Measurements from ENCODE around the gene PTX4. TPM values are rescaled to one million over a fixed set of nuclear protein-coding genes. Genes with fewer than 3 reads are reported as not detected.
A peak's percentile ranks its signal among the peaks of the same experiment; 100 is the strongest.

Gene PTX4
- total RNA-seq, 8 experiments from 2014 or later = 0.11 to 0.46 (median 0.16) TPM; not detected in 4

DNA sequence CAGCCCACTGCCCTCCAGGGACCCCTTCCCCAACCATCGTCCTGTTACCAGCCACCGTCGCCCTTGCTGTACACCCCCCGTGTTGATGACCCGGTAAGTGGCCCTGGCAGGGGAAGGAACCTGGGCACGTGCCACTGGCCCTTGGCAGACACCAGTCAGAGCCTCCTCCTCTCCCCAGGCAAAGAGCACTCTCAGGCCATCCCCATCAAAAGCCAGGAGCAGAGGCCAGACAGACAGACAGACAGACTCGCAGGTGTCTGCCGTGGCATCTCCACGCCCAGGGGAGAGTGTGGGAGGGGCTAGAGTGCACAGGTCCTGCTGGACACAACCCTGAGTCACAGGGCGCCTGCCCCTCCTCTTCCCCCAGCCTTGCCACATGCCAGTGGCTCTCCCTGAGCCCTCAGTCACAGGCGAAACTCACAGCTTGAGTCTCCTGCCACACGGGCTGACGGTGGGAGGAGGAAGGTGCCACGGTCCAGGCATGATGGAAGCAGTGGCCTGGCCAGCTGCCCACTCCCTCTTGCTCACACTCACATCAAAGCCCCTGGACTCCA is 21.7 kb downstream of the PTX4 start:
- no peaks in the 10 kb centered on the region for H3K4me1 ChIP-seq (replicated peaks in 1 of 2)
- no peak overlapping the region for H3K4me3 ChIP-seq
- ATAC-seq (replicated peaks in 6 of 8) = peak in 2 of 8 experiments; percentile 35 to 55
- H3K27ac ChIP-seq = no peak overlapping the region
- in situ Hi-C loops (cut with MboI; ENCODE audit: low pct_unique_long_range_greater_than_20kb in 2 of 9, low sequenced_read_pairs in 9 of 9, unreplicated experiment in 9 of 9) = no loop called here
- WGBS, 10 experiments = 70 to 100% (median 83%) methylated on average over 1 to 4 of the region's 14 CpGs; no CpG with 5 or more reads in 6 of the 10 experiments

DNA sequence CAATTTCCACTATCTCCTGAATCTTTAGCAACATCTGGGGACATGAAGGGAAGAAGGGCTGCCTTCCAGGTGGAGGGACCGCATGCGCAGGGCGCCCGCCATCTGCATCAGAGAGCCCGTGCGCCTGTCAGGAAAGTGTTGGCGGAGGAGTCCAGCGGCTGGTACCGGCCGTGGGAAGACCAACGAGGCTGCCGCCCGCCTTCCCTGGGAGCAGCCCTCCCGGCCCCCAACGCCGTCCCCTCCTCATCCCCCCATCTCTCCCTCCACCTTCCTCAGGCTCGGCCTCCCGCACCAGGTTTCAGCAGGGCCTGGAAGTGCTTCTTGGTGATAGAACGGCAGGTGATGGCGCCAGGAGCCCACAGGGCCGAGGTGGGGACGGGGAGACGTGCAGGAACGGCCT is 22.7 kb downstream of the PTX4 start:
- 53 to 100% methylated on average over 1 to 3 of the region's 24 CpGs; no CpG with 5 or more reads in 8 of the 10 experiments for WGBS, 10 experiments

DNA sequence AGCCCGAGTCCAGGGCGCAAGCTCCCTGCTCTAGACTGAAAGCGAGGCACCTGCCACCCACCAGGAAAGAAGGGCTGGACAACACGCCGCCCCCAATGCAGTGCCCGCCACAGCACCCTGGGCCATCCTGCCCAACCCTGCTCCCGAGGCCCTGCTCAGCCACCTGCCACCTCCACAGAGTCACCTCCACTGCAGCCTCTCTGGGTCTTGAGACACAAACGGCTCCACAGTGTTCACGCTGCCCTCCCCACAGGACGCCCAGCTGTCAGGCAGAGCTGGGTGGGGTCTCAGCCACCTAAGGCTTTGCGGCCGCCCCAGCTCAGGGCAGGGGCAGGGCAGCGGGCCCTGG is 23.2 kb downstream of the PTX4 start:
- in situ Hi-C loops (cut with MboI; ENCODE audit: low pct_unique_long_range_greater_than_20kb in 2 of 9, low sequenced_read_pairs in 9 of 9, unreplicated experiment in 9 of 9) = no loop called here
- Histone ChIP-seq H3K4me1 (replicated peaks in 1 of 2) (no peaks in the 10 kb centered on the region), H3K27ac (no peak overlapping the region), H3K4me3 (no peak overlapping the region)
- no peak for ATAC-seq (replicated peaks in 6 of 8)
- 67% methylated on average over 3 of the region's 13 CpGs; no CpG with 5 or more reads in 9 of the 10 experiments for WGBS, 10 experiments

More for the DNA sequence above, 22.7 kb downstream of the PTX4 start:
- Histone ChIP-seq H3K27ac (no peak overlapping the region), H3K4me1 (replicated peaks in 1 of 2) (no peaks in the 10 kb centered on the region), H3K4me3 (no peak overlapping the region)
- in situ Hi-C loops (cut with MboI; ENCODE audit: low pct_unique_long_range_greater_than_20kb in 2 of 9, low sequenced_read_pairs in 9 of 9, unreplicated experiment in 9 of 9) = no loop called here
- ATAC-seq (replicated peaks in 6 of 8) = no peak

DNA sequence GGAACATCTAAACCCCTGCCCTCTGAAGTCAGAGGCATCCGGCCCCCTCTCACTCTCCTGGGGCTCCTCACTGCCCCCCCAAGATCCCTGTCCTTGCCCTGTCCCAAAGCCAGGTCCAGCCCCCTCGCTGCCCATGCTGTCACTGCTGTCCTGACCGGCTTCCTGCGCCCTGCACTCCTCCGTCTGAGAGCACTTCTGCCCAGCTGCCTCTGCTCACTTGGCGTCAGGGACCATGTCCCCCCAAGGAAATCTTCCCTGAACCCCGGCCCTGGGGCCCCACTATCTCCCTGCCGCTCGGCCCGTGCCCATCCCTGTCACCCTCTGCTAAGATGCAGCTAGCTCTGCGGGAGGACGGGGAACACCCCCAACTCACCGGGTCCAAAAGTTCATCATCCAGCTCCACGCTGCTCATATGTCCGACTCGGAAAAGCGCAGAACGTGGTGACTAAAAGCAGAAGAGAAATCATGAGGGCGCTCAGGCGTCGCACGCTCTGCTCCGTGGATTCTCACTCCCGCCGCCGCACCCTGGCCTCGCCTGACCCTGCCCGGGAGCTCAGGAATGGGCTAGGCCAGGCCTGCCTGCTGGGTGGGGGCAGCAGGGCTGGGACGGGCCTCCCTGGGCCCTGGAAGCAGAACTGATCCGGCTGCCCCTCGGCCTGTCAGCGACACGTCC is 23.7 kb downstream of the PTX4 start:
- Histone ChIP-seq H3K27ac (no peak overlapping the region), H3K4me1 (replicated peaks in 1 of 2) (no peaks in the 10 kb centered on the region), H3K4me3 (no peak overlapping the region)
- WGBS, 10 experiments = 80 to 100% (median 88%) methylated on average over 1 to 4 of the region's 33 CpGs; no CpG with 5 or more reads in 6 of the 10 experiments
- no peak for ATAC-seq (replicated peaks in 6 of 8)
- in situ Hi-C loops (cut with MboI; ENCODE audit: low pct_unique_long_range_greater_than_20kb in 2 of 9, low sequenced_read_pairs in 9 of 9, unreplicated experiment in 9 of 9) = no loop called here

DNA sequence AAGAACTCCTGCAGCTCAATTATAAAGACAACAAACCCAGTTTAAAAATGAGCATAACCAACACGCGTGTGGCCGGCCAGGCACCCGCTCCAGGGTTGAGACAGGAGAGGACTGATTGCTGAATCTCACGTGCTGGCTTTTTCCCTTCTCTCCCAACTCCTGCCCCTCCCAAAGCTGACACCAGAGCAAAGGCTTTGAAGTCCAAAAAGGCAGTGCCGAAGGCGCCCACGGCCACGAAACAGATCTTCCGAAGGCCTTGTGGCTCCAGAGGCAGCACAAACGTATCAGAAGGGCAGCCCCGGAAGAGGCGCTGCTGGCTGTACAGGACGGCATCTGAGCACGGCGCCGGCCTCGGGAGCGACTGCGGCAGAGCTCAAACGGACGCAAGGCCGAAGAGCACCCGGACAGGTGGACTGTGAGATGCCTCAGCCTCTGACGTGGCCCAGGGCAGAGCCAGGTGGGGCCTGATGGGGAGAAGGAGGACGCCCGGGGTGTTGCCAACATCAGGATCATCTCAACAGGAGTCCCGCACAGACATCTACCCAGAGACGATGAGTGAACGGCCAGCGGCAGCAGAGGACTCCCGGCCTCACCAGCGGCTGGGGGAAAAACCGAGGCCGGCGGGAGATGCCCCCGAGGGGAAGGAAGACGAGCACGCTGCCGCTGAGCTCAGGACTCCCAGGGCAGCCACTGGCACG is 24.4 kb downstream of the PTX4 start:
- in situ Hi-C loops (cut with MboI; ENCODE audit: low pct_unique_long_range_greater_than_20kb in 2 of 9, low sequenced_read_pairs in 9 of 9, unreplicated experiment in 9 of 9) = no loop called here
- Histone ChIP-seq H3K4me1 (replicated peaks in 1 of 2) (no peaks in the 10 kb centered on the region), H3K27ac (no peak overlapping the region), H3K4me3 (no peak overlapping the region)
- ATAC-seq (replicated peaks in 6 of 8) = peak in 1 of 8 experiments; percentile 24
- 60 to 100% (median 87%) methylated on average over 1 to 15 of the region's 41 CpGs; no CpG with 5 or more reads in 1 of the 10 experiments for WGBS, 10 experiments

DNA sequence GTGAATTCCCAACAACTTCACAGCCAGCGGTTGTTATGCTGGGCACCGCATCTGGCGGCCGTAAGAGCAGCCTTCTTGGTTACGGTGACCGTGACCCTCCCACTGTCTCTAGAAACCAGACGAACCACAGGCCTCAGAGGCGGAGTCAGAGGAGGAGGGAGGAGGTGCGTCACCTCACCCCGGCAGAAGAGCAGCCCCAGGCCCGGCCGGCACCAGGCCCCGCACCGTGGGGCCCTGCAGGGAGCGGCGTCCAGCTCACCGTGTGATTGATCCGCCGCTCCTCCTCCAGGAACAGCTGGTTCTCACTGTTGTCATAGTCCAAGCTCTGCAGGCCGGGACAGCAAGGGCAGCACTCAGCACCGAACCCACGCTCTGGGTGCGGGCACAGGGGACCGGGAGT is 27.6 kb downstream of the PTX4 start:
- Histone ChIP-seq H3K4me1 (replicated peaks in 1 of 2) (no peaks in the 10 kb centered on the region), H3K27ac (no peak overlapping the region), H3K4me3 (no peak overlapping the region)
- peak in 2 of 8 experiments; percentile 16 to 26 for ATAC-seq (replicated peaks in 6 of 8)
- WGBS, 10 experiments = 80 to 92% methylated on average over 1 to 10 of the region's 24 CpGs; no CpG with 5 or more reads in 8 of the 10 experiments
- in situ Hi-C loops (cut with MboI; ENCODE audit: low pct_unique_long_range_greater_than_20kb in 2 of 9, low sequenced_read_pairs in 9 of 9, unreplicated experiment in 9 of 9) = no loop called here

DNA sequence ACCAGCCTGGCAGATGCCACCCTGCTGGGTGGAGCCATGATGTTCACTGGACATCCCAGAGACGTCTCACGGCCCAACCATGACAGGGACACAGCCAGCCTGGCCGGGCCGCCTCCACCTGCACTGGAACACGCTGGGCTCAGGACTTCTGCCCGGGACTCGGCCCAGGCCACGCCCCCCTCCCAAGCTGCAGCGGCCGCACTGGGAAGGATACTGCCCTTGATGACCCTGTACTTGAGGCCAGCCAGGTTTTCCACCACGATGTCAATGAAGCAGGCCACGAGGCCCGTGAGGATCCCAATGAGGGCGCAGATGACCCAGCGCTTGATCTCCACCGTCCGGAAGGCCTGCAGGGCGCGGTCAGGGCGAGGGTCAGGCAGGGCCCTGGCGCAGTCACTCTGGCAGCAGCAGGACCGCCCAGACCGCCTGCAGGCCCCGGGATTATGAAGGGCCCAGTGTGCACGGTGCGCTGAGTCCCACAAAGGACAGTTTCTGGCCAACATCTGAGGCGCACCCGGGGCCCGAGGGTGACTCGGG is 28.1 kb downstream of the PTX4 start:
- Histone ChIP-seq H3K4me1 (replicated peaks in 1 of 2) (no peaks in the 10 kb centered on the region), H3K4me3 (no peak overlapping the region), H3K27ac (no peak overlapping the region)
- in situ Hi-C loops (cut with MboI; ENCODE audit: low pct_unique_long_range_greater_than_20kb in 2 of 9, low sequenced_read_pairs in 9 of 9, unreplicated experiment in 9 of 9) = no loop called here
- WGBS, 10 experiments = 87 to 100% (median 100%) methylated on average over 2 to 6 of the region's 30 CpGs; no CpG with 5 or more reads in 7 of the 10 experiments
- peak in 1 of 8 experiments; percentile 19 for ATAC-seq (replicated peaks in 6 of 8)

DNA sequence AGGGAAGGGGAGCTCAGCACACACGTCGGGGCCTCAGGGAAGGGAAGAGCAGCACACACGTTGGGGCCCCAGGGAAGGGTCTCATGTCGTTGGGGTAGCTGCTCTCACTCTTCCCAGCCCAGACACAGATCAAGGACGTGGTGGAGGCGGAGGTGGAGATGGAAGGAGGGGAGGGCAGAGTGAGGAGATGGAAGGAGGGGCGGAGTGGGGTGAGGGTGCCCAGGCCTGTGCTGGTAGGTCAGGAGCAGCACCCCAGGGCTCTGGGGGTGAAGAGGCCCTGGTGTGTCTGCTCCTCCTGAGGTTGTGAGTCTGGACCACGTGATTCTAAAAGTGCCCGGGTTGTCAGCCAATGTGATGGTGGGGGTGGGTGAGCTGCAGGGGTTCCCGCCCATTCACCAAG is 28.8 kb downstream of the PTX4 start:
- no CpG with 5 or more reads among the region's 10 CpGs for WGBS, 10 experiments

DNA sequence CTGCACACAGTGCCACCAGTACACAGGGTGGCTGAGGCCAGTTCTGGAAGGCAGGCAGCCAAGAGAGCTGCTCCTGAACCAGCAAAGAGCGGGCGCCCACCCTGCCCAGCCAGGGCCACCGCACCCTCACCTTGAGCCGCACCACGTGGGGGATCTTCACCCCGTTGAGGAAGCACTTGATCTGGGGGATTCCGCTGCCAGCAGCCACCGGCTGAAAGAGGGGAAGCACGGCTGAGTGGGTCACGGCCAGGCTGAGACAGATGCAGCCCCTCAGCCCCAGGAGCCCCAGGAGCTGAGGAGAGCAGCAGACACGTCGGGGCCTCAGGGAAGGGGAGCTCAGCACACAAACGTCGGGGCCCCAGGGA is 29.8 kb downstream of the PTX4 start:
- ATAC-seq (replicated peaks in 6 of 8) = no peak
- H3K4me1 ChIP-seq (replicated peaks in 1 of 2) = no peaks in the 10 kb centered on the region
- in situ Hi-C loops (cut with MboI; ENCODE audit: low pct_unique_long_range_greater_than_20kb in 2 of 9, low sequenced_read_pairs in 9 of 9, unreplicated experiment in 9 of 9) = no loop called here
- H3K4me3 ChIP-seq = no peak overlapping the region
- H3K27ac ChIP-seq = no peak overlapping the region
- WGBS, 10 experiments = 72 to 87% (median 84%) methylated on average over 2 to 7 of the region's 14 CpGs; no CpG with 5 or more reads in 7 of the 10 experiments

More for the DNA sequence above, 28.8 kb downstream of the PTX4 start:
- peak in 1 of 8 experiments; percentile 12 for ATAC-seq (replicated peaks in 6 of 8)
- Histone ChIP-seq H3K4me1 (replicated peaks in 1 of 2) (no peaks in the 10 kb centered on the region), H3K4me3 (no peak overlapping the region), H3K27ac (no peak overlapping the region)
- in situ Hi-C loops (cut with MboI; ENCODE audit: low pct_unique_long_range_greater_than_20kb in 2 of 9, low sequenced_read_pairs in 9 of 9, unreplicated experiment in 9 of 9) = no loop called here

DNA sequence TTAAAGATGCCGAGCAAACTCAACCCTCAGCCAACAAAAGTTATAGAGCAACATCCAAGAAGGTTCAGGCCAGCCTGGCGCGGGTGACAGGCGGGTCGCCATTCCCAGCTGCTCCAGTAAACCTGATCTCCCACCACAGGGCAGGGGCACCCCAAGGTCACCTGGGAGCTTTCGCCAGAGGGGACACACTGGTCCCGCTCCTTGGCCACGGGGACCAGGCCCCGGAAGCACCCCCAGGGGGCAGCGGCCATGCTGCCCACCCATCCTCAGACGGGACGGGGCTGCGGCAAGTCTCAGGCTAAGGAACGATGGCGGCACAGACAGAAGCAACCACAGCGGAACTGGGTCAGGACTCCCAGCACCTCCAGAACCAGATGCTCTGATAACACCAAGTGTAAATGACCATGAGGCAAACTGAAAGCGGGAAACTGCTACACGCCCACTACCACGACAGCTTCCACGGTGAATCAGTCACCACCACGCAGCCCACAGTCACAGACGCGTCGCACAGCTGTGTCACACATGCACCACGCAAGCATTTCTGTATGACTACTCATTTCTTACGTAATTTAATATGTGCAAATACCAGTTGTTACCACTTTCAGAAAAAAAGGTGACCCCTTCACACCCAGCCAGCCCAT is 30.3 kb downstream of the PTX4 start:
- in situ Hi-C loops (cut with MboI; ENCODE audit: low pct_unique_long_range_greater_than_20kb in 2 of 9, low sequenced_read_pairs in 9 of 9, unreplicated experiment in 9 of 9) = no loop called here
- H3K27ac ChIP-seq = no peak overlapping the region
- H3K4me1 ChIP-seq (replicated peaks in 1 of 2) = no peaks in the 10 kb centered on the region
- no peak for ATAC-seq (replicated peaks in 6 of 8)
- 80 to 96% (median 89%) methylated on average over 1 to 11 of the region's 26 CpGs; no CpG with 5 or more reads in 6 of the 10 experiments for WGBS, 10 experiments
- no peak overlapping the region for H3K4me3 ChIP-seq

DNA sequence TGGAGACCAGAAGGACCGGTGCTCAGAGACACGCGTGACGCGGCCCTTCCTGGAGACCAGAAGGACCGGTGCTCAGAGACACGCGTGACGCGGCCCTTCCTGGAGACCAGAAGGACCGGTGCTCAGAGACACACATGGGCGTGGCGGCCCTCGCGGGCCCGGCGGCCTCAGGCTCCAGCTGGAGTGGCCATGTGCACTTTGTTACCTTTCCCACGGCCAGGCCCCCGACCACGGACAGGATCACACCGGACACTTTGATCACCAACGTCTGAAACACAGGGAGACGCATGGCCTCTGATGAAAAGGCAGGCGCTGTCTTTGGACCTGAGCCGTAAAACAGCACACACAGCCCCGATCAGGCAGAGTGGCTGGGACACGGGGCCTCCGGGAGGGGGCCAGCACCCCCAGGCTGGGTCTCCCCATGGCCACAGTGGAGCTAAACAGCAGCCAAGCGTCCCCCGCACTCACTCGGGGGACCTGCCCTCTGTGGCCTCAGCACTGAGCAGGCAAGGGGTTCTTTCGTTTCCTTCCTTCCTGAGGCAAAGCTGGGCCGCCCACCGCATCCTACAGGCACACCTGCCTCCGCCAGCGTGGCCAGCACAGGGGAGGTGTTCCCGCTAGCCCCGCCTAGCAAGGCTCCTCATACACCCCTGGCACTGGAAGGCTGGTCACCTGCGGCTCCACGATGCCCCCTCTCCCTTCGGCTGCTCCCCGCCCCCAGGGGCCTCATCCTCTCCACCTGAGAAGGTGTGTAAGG is 31.1 kb downstream of the PTX4 start:
- peak in 2 of 8 experiments; percentile 6 to 7 for ATAC-seq (replicated peaks in 6 of 8)
- no peak overlapping the region for H3K27ac ChIP-seq
- no peak overlapping the region for H3K4me3 ChIP-seq
- in situ Hi-C loops (cut with MboI; ENCODE audit: low pct_unique_long_range_greater_than_20kb in 2 of 9, low sequenced_read_pairs in 9 of 9, unreplicated experiment in 9 of 9) = no loop called here
- no peaks in the 10 kb centered on the region for H3K4me1 ChIP-seq (replicated peaks in 1 of 2)
- WGBS, 10 experiments = 93 to 100% (median 97%) methylated on average over 1 to 8 of the region's 42 CpGs; no CpG with 5 or more reads in 7 of the 10 experiments

DNA sequence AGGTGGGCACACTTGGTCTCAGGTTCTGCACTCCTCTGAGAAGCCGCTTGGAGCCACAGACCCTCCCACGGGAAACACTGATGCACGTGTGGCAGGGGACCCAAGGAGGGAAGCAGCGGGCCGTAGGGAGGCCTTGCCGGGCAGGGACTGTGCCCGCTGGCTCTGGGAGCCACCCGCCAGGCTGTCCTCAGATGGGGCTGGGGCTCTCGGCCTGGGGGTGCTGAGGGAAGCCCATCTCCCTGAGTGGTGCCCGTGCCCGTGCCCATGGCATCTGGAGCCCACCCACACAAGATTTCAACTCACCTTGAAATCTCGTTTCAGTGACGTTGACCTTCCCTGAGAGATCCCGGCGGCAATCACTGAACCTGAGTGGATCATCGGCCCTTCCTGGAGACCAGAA is 31.8 kb downstream of the PTX4 start:
- Histone ChIP-seq H3K4me3 (no peak overlapping the region), H3K27ac (no peak overlapping the region), H3K4me1 (replicated peaks in 1 of 2) (no peaks in the 10 kb centered on the region)
- in situ Hi-C loops (cut with MboI; ENCODE audit: low pct_unique_long_range_greater_than_20kb in 2 of 9, low sequenced_read_pairs in 9 of 9, unreplicated experiment in 9 of 9) = no loop called here
- 67 to 100% (median 89%) methylated on average over 1 to 8 of the region's 16 CpGs; no CpG with 5 or more reads in 6 of the 10 experiments for WGBS, 10 experiments
- ATAC-seq (replicated peaks in 6 of 8) = no peak
